Neural cell (in vitro differentiated cells): Measurements from ENCODE around the gene LMF2. TPM values are rescaled to one million over a fixed set of nuclear protein-coding genes. Genes with fewer than 3 reads are reported as not detected.
"Not testable (repeated sequence)": the region's sequence is repeated elsewhere in the genome, so short reads cannot be mapped to it uniquely, and the experiment has no call there.

Experiments
- H2AFZ ChIP-seq: fragments of 200-600, 300-800 bp; sonication (generic), shearing (Covaris generic); 2 replicates; pipeline ENCODE4 v1.6.0; 2014; ENCODE audit warnings: low read depth, mild to moderate bottlenecking, antibody characterized with exemption, low read length, moderate library complexity
- H3F3A ChIP-seq: fragments of 200-600 bp; shearing (Covaris generic); 2 replicates; pipeline ENCODE4 v1.6.1; 2016; ENCODE audit warnings: mild to moderate bottlenecking, moderate library complexity, mixed read lengths, antibody characterized with exemption, low read length; ENCODE audit not compliant: insufficient read depth, poor library complexity, severe bottlenecking
- H3K27ac ChIP-seq: fragments of 200-600, 300-800 bp; sonication (generic), shearing (Covaris generic); 2 replicates; pipeline ENCODE4 v1.5.1; 2014; ENCODE audit warnings: mild to moderate bottlenecking, low read length, moderate library complexity
- H3K27me3 ChIP-seq: fragments of 300-800, 200-600 bp; sonication (generic), shearing (Covaris generic); 2 replicates; pipeline ENCODE4 v1.6.0; 2014; ENCODE audit warnings: mild to moderate bottlenecking, low read depth, low read length, moderate library complexity; ENCODE audit not compliant: insufficient read depth
- H3K36me3 ChIP-seq: fragments of 300-800, 200-600 bp; sonication (generic), shearing (Covaris generic); 2 replicates; pipeline ENCODE4 v1.5.1; 2014; ENCODE audit warnings: mild to moderate bottlenecking, antibody characterized with exemption, low read length, moderate library complexity; ENCODE audit not compliant: insufficient read depth
- H3K4me2 ChIP-seq: fragments of 300-800, 200-600 bp; sonication (generic), shearing (Covaris generic); 2 replicates; pipeline ENCODE4 v1.6.0; 2014; ENCODE audit warnings: mild to moderate bottlenecking, low read length
- H3K4me3 ChIP-seq: fragments of 300-800, 200-600 bp; sonication (generic), shearing (Covaris generic); 2 replicates; pipeline ENCODE4 v1.5.1; 2014; ENCODE audit warnings: mild to moderate bottlenecking, low read length, moderate library complexity
- H3K79me2 ChIP-seq: fragments of 200-600 bp; shearing (Covaris generic); replicated peaks from 2 replicates; pipeline ENCODE4 v1.6.0; 2014; ENCODE audit warnings: mild to moderate bottlenecking, low read length, moderate library complexity; ENCODE audit not compliant: insufficient read depth
- H3K9ac ChIP-seq: fragments of 300-800, 200-600 bp; sonication (generic), shearing (Covaris generic); 2 replicates; pipeline ENCODE4 v1.6.1; 2016; ENCODE audit warnings: mild to moderate bottlenecking, low read length, mixed read lengths
- H3K9me2 ChIP-seq: fragments of 200-600 bp; shearing (Covaris generic); 2 replicates; pipeline ENCODE4 v1.6.1; 2016; ENCODE audit warnings: mild to moderate bottlenecking, low read length, mixed read lengths; ENCODE audit not compliant: insufficient read depth
- H3K9me3 ChIP-seq: fragments of 200-600, 300-800 bp; sonication (generic), shearing (Covaris generic); 2 replicates; pipeline ENCODE4 v1.6.1; 2016; ENCODE audit warnings: mild to moderate bottlenecking, mixed run types, low read length, moderate library complexity, mixed read lengths
- H4K20me1 ChIP-seq: fragments of 200-600 bp; shearing (Covaris generic); 2 replicates; pipeline ENCODE4 v1.6.1; 2016; ENCODE audit warnings: mild to moderate bottlenecking, mixed run types; ENCODE audit not compliant: insufficient read depth
- CTCF ChIP-seq: fragments of 450-650 bp; IDR thresholded peaks from 2 replicates; pipeline ENCODE4 v1.5.1; 2014; ENCODE audit warnings: antibody characterized with exemption, mild to moderate bottlenecking, moderate library complexity; ENCODE audit not compliant: poor library complexity, severe bottlenecking
- EP300 ChIP-seq: fragments of 450-650 bp; conservative IDR thresholded peaks from 2 replicates; pipeline ENCODE4 v1.6.1; 2014; ENCODE audit warnings: antibody characterized with exemption, mild to moderate bottlenecking, moderate library complexity; ENCODE audit not compliant: poor library complexity, severe bottlenecking
- EZH2 ChIP-seq: fragments of 200-600, 300-800 bp; shearing (Covaris generic), sonication (generic); IDR thresholded peaks from 2 replicates; pipeline ENCODE4 v1.6.1; 2014; ENCODE audit warnings: antibody characterized with exemption, low read length, borderline replicate concordance, mild to moderate bottlenecking; ENCODE audit not compliant: insufficient read depth, poor library complexity, severe bottlenecking
- MXI1 ChIP-seq: fragments of 450-650 bp; conservative IDR thresholded peaks from 2 replicates; pipeline ENCODE4 v1.6.1; 2014; ENCODE audit warnings: antibody characterized with exemption, mild to moderate bottlenecking; ENCODE audit not compliant: poor library complexity, severe bottlenecking
- POLR2AphosphoS5 ChIP-seq: IDR thresholded peaks from 2 replicates; pipeline ENCODE4 v1.6.1; 2012
- RAD21 ChIP-seq: fragments of 450-650 bp; conservative IDR thresholded peaks from 2 replicates; pipeline ENCODE4 v1.6.1; 2014; ENCODE audit warnings: antibody characterized with exemption, mild to moderate bottlenecking, moderate library complexity
- SMC3 ChIP-seq: fragments of 450-650 bp; conservative IDR thresholded peaks from 2 replicates; pipeline ENCODE4 v1.6.1; 2014; ENCODE audit warnings: antibody characterized with exemption, mild to moderate bottlenecking, moderate library complexity; ENCODE audit not compliant: poor library complexity
- TAF1 ChIP-seq: IDR thresholded peaks from 2 replicates; pipeline ENCODE4 v1.6.1; 2012; ENCODE audit warnings: low read depth
- polyA plus RNA-seq: library from polyadenylated mRNA; depleted of rRNA; stranded (reverse); fragments of >200 nt; gene quantifications from 2 replicates; pipeline ENCODE4 v1.2.3, GENCODE V29; 2014
- TF ChIP-seq, protein P1 (sequence below): IDR thresholded peaks from 2 replicates; pipeline ENCODE4 v1.6.1; 2012; ENCODE audit warnings: borderline replicate concordance

The LMF2 gene
- polyA plus RNA-seq, 1 donor from 2014 or later, result 76.5 TPM

DNA sequence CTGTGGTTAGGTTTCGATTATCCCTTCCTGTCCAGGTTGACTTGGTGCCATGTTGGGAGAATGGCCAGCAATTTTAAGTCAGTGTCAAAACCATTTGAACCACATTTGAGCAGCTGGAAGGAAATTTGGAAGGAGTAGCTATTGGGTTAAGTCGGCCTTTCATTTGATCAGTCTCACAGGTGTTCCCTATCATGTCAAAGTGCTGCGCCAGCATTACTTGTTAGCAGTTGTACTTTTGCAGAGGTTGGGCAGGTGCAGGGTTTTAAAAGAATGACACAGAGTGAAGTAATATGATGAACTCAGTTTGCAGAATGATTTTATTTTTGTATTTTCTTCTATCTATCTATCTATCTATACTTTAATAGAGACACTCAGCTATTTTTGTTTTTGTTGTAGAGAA lies 28.7 kb upstream of the LMF2 start:
- no peak for TF ChIP-seq TAF1
- no peak for TF ChIP-seq EP300
- TF ChIP-seq SMC3, result no peak
- TF ChIP-seq CTCF, result no peak
- TF ChIP-seq, protein P1, sequence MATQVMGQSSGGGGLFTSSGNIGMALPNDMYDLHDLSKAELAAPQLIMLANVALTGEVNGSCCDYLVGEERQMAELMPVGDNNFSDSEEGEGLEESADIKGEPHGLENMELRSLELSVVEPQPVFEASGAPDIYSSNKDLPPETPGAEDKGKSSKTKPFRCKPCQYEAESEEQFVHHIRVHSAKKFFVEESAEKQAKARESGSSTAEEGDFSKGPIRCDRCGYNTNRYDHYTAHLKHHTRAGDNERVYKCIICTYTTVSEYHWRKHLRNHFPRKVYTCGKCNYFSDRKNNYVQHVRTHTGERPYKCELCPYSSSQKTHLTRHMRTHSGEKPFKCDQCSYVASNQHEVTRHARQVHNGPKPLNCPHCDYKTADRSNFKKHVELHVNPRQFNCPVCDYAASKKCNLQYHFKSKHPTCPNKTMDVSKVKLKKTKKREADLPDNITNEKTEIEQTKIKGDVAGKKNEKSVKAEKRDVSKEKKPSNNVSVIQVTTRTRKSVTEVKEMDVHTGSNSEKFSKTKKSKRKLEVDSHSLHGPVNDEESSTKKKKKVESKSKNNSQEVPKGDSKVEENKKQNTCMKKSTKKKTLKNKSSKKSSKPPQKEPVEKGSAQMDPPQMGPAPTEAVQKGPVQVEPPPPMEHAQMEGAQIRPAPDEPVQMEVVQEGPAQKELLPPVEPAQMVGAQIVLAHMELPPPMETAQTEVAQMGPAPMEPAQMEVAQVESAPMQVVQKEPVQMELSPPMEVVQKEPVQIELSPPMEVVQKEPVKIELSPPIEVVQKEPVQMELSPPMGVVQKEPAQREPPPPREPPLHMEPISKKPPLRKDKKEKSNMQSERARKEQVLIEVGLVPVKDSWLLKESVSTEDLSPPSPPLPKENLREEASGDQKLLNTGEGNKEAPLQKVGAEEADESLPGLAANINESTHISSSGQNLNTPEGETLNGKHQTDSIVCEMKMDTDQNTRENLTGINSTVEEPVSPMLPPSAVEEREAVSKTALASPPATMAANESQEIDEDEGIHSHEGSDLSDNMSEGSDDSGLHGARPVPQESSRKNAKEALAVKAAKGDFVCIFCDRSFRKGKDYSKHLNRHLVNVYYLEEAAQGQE, result no peak
- TF ChIP-seq POLR2AphosphoS5, result no peak
- no peak for TF ChIP-seq MXI1
- TF ChIP-seq RAD21, result no peak
- TF ChIP-seq EZH2, result no peak
- no peak overlapping the region for H3K4me3 ChIP-seq
- H3K4me2 ChIP-seq, result no peak overlapping the region

GRCh38 chr22:50535113-50535512 lies 27.6 kb upstream of the LMF2 start:
- H3K9ac ChIP-seq, result no peak overlapping the region
- H3F3A ChIP-seq, result no peaks in the 10 kb centered on the region
- H3K4me2 ChIP-seq, result no peak overlapping the region
- H3K79me2 ChIP-seq, result no peaks in the 10 kb centered on the region
- peaks cover 26% of the 10 kb centered on the region for H3K27me3 ChIP-seq
- no peaks in the 10 kb centered on the region for H3K36me3 ChIP-seq
- H2AFZ ChIP-seq, result no peak overlapping the region
- no peak overlapping the region for H3K4me3 ChIP-seq
- H3K27ac ChIP-seq, result no peak overlapping the region
- no peaks in the 10 kb centered on the region for H3K9me3 ChIP-seq
- no peaks in the 10 kb centered on the region for H4K20me1 ChIP-seq
- TF ChIP-seq, protein P1, result no peak
- TF ChIP-seq EP300, result no peak
- no peak for TF ChIP-seq POLR2AphosphoS5
- no peaks in the 10 kb centered on the region for H3K9me2 ChIP-seq

More for the DNA sequence above, 28.7 kb upstream of the LMF2 start:
- Histone ChIP-seq H4K20me1 (no peaks in the 10 kb centered on the region), H3K79me2 (no peaks in the 10 kb centered on the region), H3K27ac (no peak overlapping the region), H2AFZ (no peak overlapping the region), H3K9me3 (no peaks in the 10 kb centered on the region), H3F3A (no peaks in the 10 kb centered on the region), H3K9me2 (no peaks in the 10 kb centered on the region), H3K36me3 (no peaks in the 10 kb centered on the region), H3K27me3 (peaks cover 15% of the 10 kb centered on the region), H3K9ac (no peak overlapping the region)

DNA sequence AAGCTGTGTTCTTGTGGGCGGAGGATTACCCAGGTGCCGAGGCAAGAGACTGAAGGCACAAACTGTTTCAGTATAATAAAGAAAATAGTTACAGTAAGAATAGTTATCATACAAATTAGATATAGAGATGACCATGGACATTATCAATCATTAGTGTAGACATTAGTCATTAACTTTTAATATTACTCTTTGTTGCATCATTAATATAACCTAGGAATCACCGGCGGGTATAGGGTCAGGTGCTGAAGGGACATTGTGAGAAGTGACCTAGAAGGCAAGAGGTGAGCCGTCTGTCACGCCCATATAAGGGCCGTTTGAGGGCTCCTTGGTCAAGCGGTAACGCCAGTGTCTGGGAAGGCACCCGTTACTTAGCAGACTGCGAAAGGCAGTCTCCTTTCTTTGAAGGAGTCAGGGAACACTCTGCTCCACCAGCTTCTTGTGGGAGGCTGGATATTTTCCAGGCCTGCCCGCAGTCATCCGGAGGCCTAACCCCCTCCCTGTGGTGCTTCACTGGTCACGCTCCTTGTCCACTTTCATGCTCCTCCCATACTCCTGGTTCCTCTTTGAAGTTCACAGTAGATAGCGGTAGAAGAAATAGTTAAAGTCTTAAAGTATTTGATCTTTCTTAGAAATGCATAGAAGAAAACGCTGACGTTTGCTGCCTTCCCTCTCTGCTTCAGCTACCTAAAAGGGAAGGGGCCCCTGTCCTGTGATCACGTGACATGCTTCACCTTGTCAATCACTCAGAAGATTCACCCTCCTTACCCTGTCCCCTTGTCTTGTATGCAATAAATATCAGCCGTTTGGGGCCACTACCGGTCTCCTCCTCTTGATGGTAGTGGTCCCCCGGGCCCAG lies 26.6 kb upstream of the LMF2 start:
- H3K36me3 ChIP-seq, H3K27ac ChIP-seq, H3K4me3 ChIP-seq, H3K9ac ChIP-seq, H3K79me2 ChIP-seq, H4K20me1 ChIP-seq, H3K9me2 ChIP-seq, H3K4me2 ChIP-seq, H3F3A ChIP-seq, H2AFZ ChIP-seq, H3K9me3 ChIP-seq: not testable (repeated sequence)
- peaks cover 34% of the 10 kb centered on the region for H3K27me3 ChIP-seq
